BJ (cell line): Measurements from ENCODE around the gene EPM2A. TPM values are rescaled to one million over a fixed set of nuclear protein-coding genes. Genes with fewer than 3 reads are reported as not detected.

ENCODE experiments used
- CTCF ChIA-PET: fragments of 350-600 bp; formaldehyde crosslinking; extraction: SDS; loops from one replicate; lab custom pipeline; 2021; ENCODE audit warnings: antibody characterized with exemption, inconsistent platforms; lab: Yijun Ruan, JAX
- POLR2A ChIA-PET: fragments of 300-600 bp; sonication (Branson Sonifier 250); formaldehyde crosslinking; extraction: SDS; loops from one replicate; lab custom pipeline; 2021; ENCODE audit warnings: antibody characterized with exemption; lab: Charles Lee
- DNase-seq: peaks from one replicate; pipeline ENCODE4 v3.0.0-alpha.2; 2011; ENCODE audit warnings: low read depth
- H3K27me3 ChIP-seq: 2 replicates; pipeline ENCODE4 v1.6.0; 2011; ENCODE audit warnings: low read length; ENCODE audit not compliant: control insufficient read depth, insufficient read depth
- H3K36me3 ChIP-seq: 2 replicates; pipeline ENCODE4 v1.5.1; 2011; ENCODE audit warnings: low read length; ENCODE audit not compliant: control insufficient read depth, insufficient read depth
- H3K4me3 ChIP-seq: 2 replicates; pipeline ENCODE4 v1.5.1; 2011; ENCODE audit warnings: low read depth, mild to moderate bottlenecking, control low read depth, low read length
- polyA plus RNA-seq: library from polyadenylated mRNA; depleted of rRNA; stranded (reverse); fragments of >200 nt; gene quantifications from 2 replicates; pipeline ENCODE4 v1.2.3, GENCODE V29; 2011
- TF ChIP-seq, protein P1 (sequence below): IDR thresholded peaks from 2 replicates; pipeline ENCODE4 v1.5.1; 2011; ENCODE audit warnings: low read depth, mild to moderate bottlenecking, control low read depth, inconsistent platforms, low read length, moderate library complexity; ENCODE audit not compliant: insufficient read depth

EPM2A gene
- polyA plus RNA-seq, 1 experiment, result 6.5 TPM

DNA sequence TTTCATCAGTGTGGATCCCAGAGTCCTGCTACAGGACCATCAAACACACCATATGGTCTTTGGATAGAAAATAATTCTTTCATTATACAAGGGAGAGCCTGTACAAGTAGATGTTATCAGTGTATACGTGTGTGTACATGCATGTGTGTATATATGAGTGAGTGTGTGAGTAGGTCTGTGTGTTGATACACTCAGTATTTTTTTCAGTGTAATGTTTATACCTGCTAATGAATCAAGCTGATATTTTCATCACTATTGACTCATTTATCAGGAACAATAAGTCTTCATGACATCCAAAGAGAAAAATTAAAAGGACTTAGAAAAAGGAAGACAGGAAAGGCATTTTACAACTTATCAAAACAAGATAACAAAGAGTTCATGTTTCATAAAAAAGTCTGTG, 66.5 kb downstream of the EPM2A start:
- H3K36me3 ChIP-seq, result no peaks in the 10 kb centered on the region
- DNase-seq, result no peak
- TF ChIP-seq, protein P1, sequence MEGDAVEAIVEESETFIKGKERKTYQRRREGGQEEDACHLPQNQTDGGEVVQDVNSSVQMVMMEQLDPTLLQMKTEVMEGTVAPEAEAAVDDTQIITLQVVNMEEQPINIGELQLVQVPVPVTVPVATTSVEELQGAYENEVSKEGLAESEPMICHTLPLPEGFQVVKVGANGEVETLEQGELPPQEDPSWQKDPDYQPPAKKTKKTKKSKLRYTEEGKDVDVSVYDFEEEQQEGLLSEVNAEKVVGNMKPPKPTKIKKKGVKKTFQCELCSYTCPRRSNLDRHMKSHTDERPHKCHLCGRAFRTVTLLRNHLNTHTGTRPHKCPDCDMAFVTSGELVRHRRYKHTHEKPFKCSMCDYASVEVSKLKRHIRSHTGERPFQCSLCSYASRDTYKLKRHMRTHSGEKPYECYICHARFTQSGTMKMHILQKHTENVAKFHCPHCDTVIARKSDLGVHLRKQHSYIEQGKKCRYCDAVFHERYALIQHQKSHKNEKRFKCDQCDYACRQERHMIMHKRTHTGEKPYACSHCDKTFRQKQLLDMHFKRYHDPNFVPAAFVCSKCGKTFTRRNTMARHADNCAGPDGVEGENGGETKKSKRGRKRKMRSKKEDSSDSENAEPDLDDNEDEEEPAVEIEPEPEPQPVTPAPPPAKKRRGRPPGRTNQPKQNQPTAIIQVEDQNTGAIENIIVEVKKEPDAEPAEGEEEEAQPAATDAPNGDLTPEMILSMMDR, result no peak
- POLR2A ChIA-PET, result no interaction called here
- no peaks in the 10 kb centered on the region for H3K27me3 ChIP-seq
- H3K4me3 ChIP-seq, result no peak overlapping the region
- CTCF ChIA-PET, result no interaction called here

DNA sequence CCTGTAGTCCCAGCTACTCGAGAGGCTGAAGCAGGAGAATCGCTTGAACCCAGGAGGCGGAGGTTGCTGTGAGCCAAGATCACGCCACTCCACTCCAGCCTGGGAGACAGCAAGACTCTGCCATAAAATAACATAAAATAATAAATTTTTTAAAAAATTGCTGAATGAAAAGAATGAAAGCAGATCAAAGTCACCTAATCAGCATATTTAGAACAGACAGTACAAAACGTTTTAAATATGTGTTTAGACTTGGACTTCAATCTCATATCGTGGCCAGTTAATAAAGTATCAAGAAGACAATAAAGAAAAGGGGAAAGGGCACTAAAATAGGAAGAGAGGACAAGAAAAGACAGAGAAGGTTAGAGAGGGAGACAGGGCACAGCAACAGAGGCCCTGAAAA, 74.6 kb downstream of the EPM2A start:
- Histone ChIP-seq H3K27me3 (no peaks in the 10 kb centered on the region), H3K4me3 (no peak overlapping the region), H3K36me3 (no peaks in the 10 kb centered on the region)
- TF ChIP-seq, protein P1, result no peak
- no peak for DNase-seq
- POLR2A ChIA-PET, result no interaction called here
- CTCF ChIA-PET, result interaction anchor here (0.7 kb wide), 1 partner anchor 26 kb away, joined by 3 read pairs; no protein-coding TSS in a partner anchor

DNA sequence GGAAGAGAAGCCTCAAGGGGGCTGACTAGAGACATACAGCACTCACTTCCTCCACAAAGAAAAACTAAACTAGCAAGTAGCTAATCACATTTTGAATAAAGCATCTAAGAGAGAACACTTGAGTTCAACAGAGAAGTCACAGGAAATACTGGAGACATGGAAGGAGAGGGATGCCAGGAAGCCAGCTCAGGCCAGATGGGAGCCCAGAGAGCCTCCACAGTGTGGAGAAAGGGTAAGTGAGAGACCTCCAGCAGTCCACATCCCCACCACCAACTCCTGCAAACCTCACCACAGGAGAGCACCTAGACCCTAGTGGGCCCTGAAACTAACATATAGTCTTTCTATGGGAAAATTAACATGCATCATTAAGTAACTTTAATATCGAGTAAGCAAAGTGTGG, 79.2 kb downstream of the EPM2A start:
- no peak overlapping the region for H3K4me3 ChIP-seq
- no peaks in the 10 kb centered on the region for H3K36me3 ChIP-seq
- DNase-seq, result no peak
- ChIA-PET CTCF (no interaction called here), POLR2A (no interaction called here)
- no peaks in the 10 kb centered on the region for H3K27me3 ChIP-seq
- TF ChIP-seq, protein P1, result no peak

DNA sequence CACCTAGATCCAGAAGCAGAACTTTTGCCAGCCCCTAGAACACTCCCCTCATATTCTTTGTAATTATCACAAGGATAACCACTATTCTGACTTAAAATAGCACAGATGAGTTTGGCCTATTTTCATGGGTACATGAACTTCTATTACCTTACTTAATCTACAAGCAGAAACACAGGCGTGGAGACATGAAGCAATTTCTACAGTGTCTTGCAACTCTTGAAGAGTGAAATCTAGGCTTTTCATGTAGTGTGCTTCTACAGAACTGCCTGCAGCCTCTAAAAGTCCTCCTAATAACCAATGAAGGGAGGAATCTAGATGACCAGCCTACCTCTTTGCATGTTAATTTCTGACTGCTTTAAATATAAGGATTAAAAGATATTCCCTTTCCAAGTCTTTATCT, 82.7 kb downstream of the EPM2A start:
- Histone ChIP-seq H3K27me3 (no peaks in the 10 kb centered on the region), H3K4me3 (no peak overlapping the region), H3K36me3 (no peaks in the 10 kb centered on the region)
- DNase-seq, result no peak
- POLR2A ChIA-PET, result no interaction called here
- TF ChIP-seq, protein P1, result no peak
- CTCF ChIA-PET, result no interaction called here

DNA sequence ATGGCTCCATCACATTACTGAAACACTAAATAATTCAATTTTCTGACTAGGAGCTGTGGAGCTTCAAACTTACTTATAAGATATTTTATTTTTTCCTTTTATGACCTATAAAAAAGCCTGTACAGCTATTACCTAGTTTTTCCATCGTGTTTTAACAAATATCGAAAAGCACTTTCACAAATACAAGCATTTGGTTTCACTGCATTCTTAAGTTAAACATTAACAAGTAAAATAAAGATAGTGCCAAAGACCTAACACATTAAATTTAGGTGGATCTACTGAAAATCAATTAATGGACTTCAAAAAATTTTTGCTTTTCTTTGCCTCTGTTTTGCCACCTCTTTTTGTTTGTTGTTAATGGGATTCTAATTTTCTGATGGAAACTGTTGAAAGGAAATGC, 83.3 kb downstream of the EPM2A start:
- DNase-seq, result no peak
- POLR2A ChIA-PET, result no interaction called here

More for the DNA sequence above, 83.3 kb downstream of the EPM2A start:
- Histone ChIP-seq H3K4me3 (no peak overlapping the region), H3K27me3 (no peaks in the 10 kb centered on the region), H3K36me3 (no peaks in the 10 kb centered on the region)
- TF ChIP-seq, protein P1, result no peak
- CTCF ChIA-PET, result interaction anchor here (2.9 kb wide), 1 partner anchor 12 kb away, joined by 11 read pairs; no protein-coding TSS in a partner anchor
